GM21423 (cell line): ENCODE results near the gene PVALEF.

Experiments
- ATAC-seq: cut with Tn5 transposase; IDR thresholded peaks from one replicate; pipeline ENCODE4 v1.9.1; 2021; ENCODE audit warnings: mild to moderate bottlenecking, moderate library complexity; ENCODE audit not compliant: unreplicated experiment

PVALEF gene

GRCh38 chr17:81180836-81181810, 15.8 kb downstream of the PVALEF start:
- ATAC-seq, result no peak

- ATAC-seq, result no peak
Observed at GRCh38 chr17:81181811-81182185, 16.5 kb downstream of the PVALEF start.

GRCh38 chr17:81182596-81182995, 17.3 kb downstream of the PVALEF start:
- ATAC-seq, result no peak

- no peak for ATAC-seq
Observed at GRCh38 chr17:81183316-81183715, 18.0 kb downstream of the PVALEF start.

GRCh38 chr17:81183807-81184206, 18.5 kb downstream of the PVALEF start:
- ATAC-seq, result no peak

- no peak for ATAC-seq
Observed at GRCh38 chr17:81184555-81184954, 19.2 kb downstream of the PVALEF start.

GRCh38 chr17:81186203-81186602, 20.9 kb downstream of the PVALEF start:
- ATAC-seq, result no peak

- ATAC-seq, result no peak
Observed at GRCh38 chr17:81187120-81187519, 21.8 kb downstream of the PVALEF start.

GRCh38 chr17:81187586-81188490, 22.5 kb downstream of the PVALEF start:
- ATAC-seq, result no peak

GRCh38 chr17:81188491-81188840, 23.2 kb downstream of the PVALEF start:
- ATAC-seq, result no peak

GRCh38 chr17:81189016-81189415, 23.7 kb downstream of the PVALEF start:
- ATAC-seq, result no peak

- ATAC-seq, result no peak
Observed at GRCh38 chr17:81189670-81190530, 24.6 kb downstream of the PVALEF start.

GRCh38 chr17:81190591-81190990, 25.3 kb downstream of the PVALEF start:
- no peak for ATAC-seq

- ATAC-seq, result no peak
Observed at GRCh38 chr17:81191116-81191515, 25.8 kb downstream of the PVALEF start.

GRCh38 chr17:81191646-81192045, 26.3 kb downstream of the PVALEF start:
- no peak for ATAC-seq

GRCh38 chr17:81192386-81193050, 27.2 kb downstream of the PVALEF start:
- ATAC-seq, result no peak

GRCh38 chr17:81193051-81193410, 27.7 kb downstream of the PVALEF start:
- ATAC-seq, result no peak

- ATAC-seq, result no peak
Observed at GRCh38 chr17:81193470-81194224, 28.3 kb downstream of the PVALEF start.

- ATAC-seq, result no peak
Observed at GRCh38 chr17:81194225-81194760, 29.0 kb downstream of the PVALEF start.
